DMS53 treated with DMSO at 0.1 percent for 48 hours (cell line): ENCODE data around the gene AGO3.

Experiments used
- DNase-seq: peaks from one replicate; lab custom pipeline; 2025; ENCODE audit not compliant: unreplicated experiment; lab: John Stamatoyannopoulos, UW

Gene AGO3

DNA sequence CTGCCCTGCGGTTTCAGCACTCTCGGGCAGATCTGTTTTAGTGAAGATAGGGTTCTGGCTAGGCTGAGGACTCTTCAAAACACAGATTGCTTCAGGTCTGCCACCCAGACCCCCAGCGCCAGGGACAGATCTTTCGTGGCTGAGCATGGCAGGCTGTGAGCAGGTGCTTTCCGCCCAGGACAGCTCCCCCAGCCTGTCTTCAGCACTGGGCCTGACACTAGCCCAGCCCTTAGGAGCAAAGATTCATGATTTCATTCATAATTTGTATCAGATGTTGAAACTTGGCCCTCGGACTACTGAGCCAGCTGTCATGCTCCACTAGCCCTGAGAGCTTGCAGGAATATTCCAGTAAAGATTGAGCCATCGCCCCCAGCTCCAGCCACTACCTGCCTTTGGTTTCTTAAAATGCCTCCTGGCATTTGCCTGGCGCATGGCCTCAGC is 163.7 kb downstream of the AGO3 start:
- no peak for DNase-seq

GRCh38 chr1:36095760-36096405 is 165.0 kb downstream of the AGO3 start:
- no peak for DNase-seq

DNA sequence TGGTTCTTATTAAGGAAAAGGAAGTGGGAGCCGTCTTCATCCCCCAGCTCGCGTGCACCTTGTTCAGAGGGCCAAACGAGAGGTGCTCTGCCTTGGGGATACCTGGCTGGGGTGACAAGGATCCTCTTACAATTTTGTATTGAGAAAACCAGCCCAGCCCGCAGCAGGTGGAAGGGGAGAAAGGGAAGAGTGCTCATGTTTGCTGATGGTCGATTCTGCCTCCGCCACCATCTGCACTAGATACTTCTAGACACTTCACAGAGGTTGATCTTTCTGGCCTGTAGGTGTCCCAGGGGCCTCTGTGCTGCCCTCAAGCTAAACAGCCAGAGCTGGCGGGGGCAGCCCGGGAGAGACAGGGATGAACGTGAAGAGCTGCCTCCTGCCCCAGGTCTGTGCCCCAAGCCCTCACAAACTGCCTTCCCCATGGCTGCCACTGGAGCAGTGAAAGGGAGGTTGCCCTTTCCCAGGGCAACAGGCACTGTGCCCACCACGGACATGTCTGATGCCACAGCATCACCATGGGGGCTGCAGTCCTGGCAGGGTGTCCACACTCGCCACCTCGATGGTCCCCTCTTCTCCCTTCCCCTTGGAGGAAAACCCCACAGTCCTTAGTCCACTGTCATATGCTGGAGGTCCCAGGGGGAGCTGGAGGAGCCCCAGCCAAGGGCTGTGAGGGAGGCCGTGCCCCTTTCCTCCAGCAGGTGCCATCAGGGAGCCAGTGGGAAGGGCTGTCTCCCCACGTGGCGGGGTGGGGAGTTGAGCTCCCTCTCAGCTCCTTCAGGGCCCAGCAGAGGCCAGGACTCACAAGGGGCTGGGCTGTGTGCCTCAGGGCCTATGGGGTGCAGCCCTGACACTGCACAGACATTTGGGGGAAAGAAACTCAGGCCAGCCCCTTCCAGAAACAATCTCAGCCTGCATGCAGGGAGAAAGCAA is 165.9 kb downstream of the AGO3 start:
- no peak for DNase-seq

GRCh38 chr1:36097693-36098585 is 167.0 kb downstream of the AGO3 start:
- DNase-seq: no peak

GRCh38 chr1:36098650-36099365 is 167.9 kb downstream of the AGO3 start:
- DNase-seq: no peak

DNA sequence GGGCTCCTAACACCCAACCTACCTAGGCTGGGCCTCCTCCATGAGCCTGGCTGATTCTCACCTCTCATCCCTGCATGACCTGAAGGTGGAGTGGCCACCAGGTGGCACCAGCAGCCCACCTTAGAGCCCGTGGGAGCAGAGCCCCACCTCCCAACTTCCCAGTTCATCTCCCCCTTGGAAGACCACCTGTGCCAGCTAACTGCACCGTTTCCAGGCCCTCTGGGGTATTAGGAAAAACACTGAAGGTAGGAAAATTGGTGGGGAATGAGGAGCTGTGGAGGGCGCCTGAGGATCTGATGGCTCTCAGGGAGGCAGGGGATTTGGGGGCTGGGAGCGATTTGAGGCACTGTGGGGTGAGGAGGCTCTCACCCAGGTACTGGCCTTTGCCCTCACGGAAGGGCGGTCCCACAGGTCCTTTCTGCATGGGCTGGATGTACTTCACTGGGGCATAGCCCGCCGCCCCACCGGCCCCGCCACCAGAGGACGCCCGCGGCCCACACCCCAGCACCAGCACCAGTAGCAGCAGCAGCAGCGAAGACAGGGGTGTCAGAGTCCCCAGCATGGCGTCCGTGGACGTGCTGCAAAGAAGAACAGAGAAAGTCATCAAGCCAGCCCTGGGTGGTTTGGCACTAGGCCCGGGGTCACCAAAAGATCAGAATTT is 168.9 kb downstream of the AGO3 start:
- DNase-seq: peak; percentile 37

DNA sequence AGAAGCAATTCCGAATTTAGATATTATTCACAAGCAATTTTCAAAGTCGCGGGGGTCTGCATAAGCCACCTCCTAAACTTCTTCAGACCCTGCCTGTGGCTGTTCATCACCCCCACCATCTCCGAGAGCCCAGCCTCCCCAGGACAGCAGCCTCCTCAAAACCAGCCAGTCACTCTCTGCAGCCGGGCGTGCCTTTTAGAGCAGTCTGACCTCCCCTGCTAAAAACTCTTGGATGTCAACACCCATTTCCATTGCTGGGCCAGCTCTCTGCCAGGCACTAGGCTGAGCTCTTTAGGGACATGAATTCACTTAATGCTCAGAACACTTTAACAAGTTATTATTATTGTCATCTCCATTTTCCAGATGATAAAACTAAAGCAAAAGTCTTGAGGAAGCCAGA is 169.5 kb downstream of the AGO3 start:
- no peak for DNase-seq

GRCh38 chr1:36101546-36101945 is 170.6 kb downstream of the AGO3 start:
- no peak for DNase-seq

DNA sequence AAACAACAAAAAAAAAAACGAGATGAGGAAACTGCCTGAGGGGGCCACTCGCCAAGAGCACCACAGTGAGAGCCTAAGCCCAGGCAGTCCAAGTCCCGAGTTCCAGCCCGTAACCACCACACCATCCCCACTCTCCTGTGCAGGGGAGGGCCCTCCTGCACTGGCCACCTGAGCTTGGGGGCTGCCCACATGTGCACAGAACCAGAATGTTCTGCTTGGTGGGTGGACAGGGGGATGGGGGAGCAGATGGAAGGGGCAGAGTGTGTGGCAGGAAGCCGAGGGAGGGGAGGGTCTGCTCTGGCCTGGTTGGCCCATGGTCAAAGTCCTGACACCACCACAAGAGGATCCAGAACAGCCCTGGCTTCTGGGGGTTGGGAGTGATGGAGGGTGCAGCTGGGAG is 175.4 kb downstream of the AGO3 start:
- no peak for DNase-seq

DNA sequence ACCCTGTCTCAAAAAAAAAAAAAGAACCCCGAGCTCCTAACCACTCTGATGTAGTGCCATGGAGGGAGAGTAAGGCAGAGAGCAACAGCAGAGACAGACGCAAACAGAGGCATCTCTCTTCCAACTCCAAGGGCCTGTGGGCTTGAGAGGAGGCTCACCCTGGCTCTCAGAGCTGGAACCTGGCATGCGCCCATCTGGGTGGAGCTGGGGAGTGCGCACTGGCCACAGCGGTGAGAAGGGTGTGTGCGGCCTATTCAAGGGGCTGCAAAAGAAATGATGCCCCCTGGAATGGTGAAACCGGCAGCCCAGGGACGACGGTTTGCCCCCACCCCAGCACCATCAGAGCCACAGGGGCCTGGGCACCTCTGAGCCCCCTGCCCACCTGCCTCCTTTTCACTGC is 176.5 kb downstream of the AGO3 start:
- no peak for DNase-seq

DNA sequence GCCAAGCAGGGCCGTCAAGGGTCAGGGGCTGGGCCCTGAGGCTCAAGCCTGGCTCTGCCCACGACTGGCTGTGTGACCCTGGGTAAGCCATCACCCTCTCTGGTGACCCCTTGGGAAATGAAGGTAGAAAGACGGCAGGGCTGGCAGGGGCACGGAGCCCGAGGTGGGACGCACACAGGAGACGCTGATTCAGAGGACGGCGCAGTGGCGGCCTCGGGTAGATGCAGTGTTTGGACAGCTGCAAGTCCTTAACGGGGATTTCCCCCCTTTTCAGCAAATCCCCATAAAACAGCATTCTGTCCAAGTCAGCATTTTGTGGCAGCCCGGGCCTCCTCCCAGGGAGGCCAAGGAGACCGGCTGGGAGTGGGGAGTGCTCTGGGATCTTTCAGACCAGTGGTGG is 177.4 kb downstream of the AGO3 start:
- peak; percentile 11 for DNase-seq

- DNase-seq: no peak
Measured at GRCh38 chr1:36109041-36109679, 178.3 kb downstream of the AGO3 start.

DNA sequence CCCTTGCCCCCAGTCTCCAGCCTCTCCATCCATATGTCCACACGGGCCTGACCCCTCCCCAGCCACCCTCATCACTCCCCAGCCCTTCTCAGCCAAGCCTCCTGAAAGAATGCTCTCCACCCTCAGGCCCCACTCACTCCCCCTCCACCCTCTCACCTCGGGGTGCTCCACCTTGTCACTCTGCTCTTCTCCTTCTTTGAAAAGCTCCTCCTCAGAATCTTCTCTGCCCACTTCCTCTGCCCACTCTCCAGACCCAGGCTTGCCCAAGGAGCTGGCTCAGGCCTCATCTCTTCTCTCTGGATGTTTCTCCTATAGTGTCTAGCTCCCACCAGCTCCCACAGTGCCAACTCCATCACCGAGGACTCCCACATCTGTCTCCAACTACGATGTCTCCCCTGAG is 180.2 kb downstream of the AGO3 start:
- DNase-seq: no peak

GRCh38 chr1:36112823-36113222 is 181.9 kb downstream of the AGO3 start:
- no peak for DNase-seq

GRCh38 chr1:36114371-36114770 is 183.5 kb downstream of the AGO3 start:
- no peak for DNase-seq

- DNase-seq: no peak
Measured at GRCh38 chr1:36115200-36115669, 184.3 kb downstream of the AGO3 start.

DNA sequence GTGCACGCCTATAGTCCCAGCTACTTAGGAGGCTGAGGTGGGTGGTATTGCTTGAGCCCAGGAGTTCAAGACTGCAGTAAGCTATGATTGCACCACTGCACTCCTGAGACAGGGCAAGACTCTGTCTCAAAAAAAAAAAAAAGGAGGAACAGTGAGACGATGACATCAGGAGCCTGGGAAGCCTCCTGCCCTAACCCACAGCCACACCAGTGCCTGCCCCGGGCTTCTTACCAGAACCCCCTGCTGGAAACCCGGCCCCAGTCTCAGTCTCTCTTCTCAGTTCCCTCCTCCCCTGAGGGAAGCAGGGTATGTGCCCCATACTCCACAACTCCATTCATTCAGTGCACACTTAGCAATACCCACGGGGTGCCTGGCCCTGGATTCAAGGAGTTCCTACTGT is 185.0 kb downstream of the AGO3 start:
- DNase-seq: no peak

DNA sequence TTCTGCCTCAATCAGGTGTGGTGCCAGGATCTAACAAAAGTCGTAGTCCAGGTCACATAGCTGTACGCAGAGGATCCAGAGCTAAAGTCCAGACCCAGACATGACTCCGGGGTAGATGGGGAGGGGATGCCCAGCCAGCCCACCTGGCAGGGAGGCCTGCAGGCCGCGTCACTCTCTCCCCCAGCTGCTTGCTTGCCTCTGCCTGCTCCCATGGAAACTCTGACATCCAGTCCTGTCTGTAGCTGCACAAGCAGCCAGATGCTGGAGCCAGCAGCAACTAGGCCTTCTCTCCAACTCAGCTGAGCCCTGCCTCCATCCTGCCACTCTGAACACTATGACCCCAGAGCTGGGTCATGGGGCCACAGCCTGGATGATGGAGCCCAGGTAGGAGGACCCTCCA is 186.0 kb downstream of the AGO3 start:
- no peak for DNase-seq

- no peak for DNase-seq
Measured at GRCh38 chr1:36118447-36119204, 187.7 kb downstream of the AGO3 start.
